Smooth muscle cell (in vitro differentiated cells): Measurements from ENCODE around the gene ZRANB1. TPM values are rescaled to one million over a fixed set of nuclear protein-coding genes. Genes with fewer than 3 reads are reported as not detected.

Experiments
- DNase-seq: peaks from one replicate; lab custom pipeline; 2025; ENCODE audit not compliant: unreplicated experiment; lab: John Stamatoyannopoulos, UW
- H2AFZ ChIP-seq: fragments of 200-600 bp; sonication (generic); 2 replicates; pipeline ENCODE4 v1.6.0; 2016; ENCODE audit warnings: antibody characterized with exemption, low read depth, mild to moderate bottlenecking
- H3F3A ChIP-seq: fragments of 200-600 bp; sonication (generic); 2 replicates; pipeline ENCODE4 v1.6.0; 2017; ENCODE audit warnings: antibody characterized with exemption, low read depth
- H3K27ac ChIP-seq: fragments of 200-600 bp; sonication (generic); 2 replicates; pipeline ENCODE4 v1.5.1; 2016; ENCODE audit warnings: low read depth, mild to moderate bottlenecking
- H3K27me3 ChIP-seq: fragments of 200-600 bp; sonication (generic); 2 replicates; pipeline ENCODE4 v1.6.1; 2016; ENCODE audit warnings: low read depth, mild to moderate bottlenecking
- H3K36me3 ChIP-seq: fragments of 200-600 bp; sonication (generic); 2 replicates; pipeline ENCODE4 v1.5.1; 2016; ENCODE audit warnings: low read depth
- H3K4me1 ChIP-seq: fragments of 200-600 bp; sonication (generic); 2 replicates; pipeline ENCODE4 v1.5.1; 2016; ENCODE audit warnings: low read depth
- H3K4me2 ChIP-seq: fragments of 200-600 bp; sonication (generic); 2 replicates; pipeline ENCODE4 v1.6.0; 2016; ENCODE audit warnings: mild to moderate bottlenecking
- H3K4me3 ChIP-seq: fragments of 200-600 bp; sonication (generic); 2 replicates; pipeline ENCODE4 v1.5.1; 2016; ENCODE audit warnings: mild to moderate bottlenecking
- H3K79me2 ChIP-seq: fragments of 200-600 bp; sonication (generic); 2 replicates; pipeline ENCODE4 v1.6.0; 2016; ENCODE audit warnings: low read depth, mild to moderate bottlenecking
- H3K9ac ChIP-seq: fragments of 200-600 bp; sonication (generic); 2 replicates; pipeline ENCODE4 v1.6.0; 2016; ENCODE audit warnings: low read depth
- H3K9me3 ChIP-seq: fragments of 200-600 bp; sonication (generic); replicated peaks from 2 replicates; pipeline ENCODE4 v1.5.1; 2016; ENCODE audit warnings: low read depth
- H4K20me1 ChIP-seq: fragments of 200-600 bp; sonication (generic); 2 replicates; pipeline ENCODE4 v1.6.0; 2016; ENCODE audit warnings: low read depth
- WGBS: methylation state at CpG from one replicate; pipeline ENCODE4 v1.1.7; 2016; ENCODE audit warnings: low lambda C conversion rate; 5-methylcytosine and 5-hydroxymethylcytosine counted together
- polyA plus RNA-seq: library from polyadenylated mRNA; unstranded; fragments of >200 nt; fragmentation: Nextera tagmentation; extraction: Ambion mirVana; gene quantifications from 2 replicates; pipeline ENCODE4 v1.2.1, GENCODE V29; 2016
- total RNA-seq: library from RNA; depleted of rRNA; stranded (reverse); fragments of >200 nt; gene quantifications from 2 replicates; pipeline ENCODE4 v1.2.3, GENCODE V29; 2014
- TF ChIP-seq, protein P1 (sequence below): fragments of 200-600 bp; sonication (generic); IDR thresholded peaks from 2 replicates; pipeline ENCODE4 v1.5.1; 2017; ENCODE audit warnings: borderline replicate concordance, mild to moderate bottlenecking, antibody characterized with exemption; ENCODE audit not compliant: insufficient read depth, poor library complexity, severe bottlenecking

Gene ZRANB1
- total and polyA plus RNA-seq, 2 experiments from 2014 or later: 7.5 to 24.1 TPM

DNA sequence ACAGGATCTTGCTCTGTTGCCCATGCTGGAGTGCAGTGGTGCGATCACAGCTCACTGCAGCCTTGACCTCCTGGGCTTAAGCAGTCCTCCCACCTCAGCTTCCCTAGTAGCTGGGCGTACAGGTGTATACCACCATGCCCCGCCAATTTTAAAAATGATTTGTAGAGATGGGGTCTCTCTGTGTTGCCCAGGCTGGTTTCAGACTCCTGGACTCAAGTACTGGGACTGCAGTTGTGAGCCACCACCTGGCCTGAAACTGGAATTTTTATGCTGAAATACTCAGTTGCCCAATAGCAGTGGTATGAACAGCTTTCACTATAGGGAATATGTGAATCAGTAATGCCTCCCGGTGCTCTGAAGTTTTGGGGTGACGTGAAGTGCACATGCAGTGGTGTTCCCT lies 7.6 kb downstream of the ZRANB1 start:
- peaks cover 96% of the 10 kb centered on the region for H3K79me2 ChIP-seq

DNA sequence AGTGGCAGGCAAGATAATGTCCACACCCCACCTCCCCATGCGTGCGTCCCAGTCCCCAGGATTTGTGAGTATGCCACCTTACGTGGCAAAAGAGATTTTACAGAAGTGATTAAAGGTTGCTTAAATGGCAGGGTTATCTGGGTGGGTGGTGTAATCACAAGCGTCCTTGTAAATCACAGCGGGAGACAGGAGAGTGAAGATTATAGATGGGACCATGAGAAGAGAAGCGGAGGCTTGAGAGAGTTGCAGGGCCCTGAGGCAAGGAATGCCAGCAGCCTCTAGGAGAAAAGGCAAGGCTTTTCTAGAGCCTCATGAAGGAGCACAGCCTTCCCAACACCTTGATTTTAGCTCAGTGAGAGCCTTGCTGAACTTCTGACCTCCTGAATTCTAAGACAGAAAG lies 10.2 kb downstream of the ZRANB1 start:
- no peaks in the 10 kb centered on the region for H3K9me3 ChIP-seq
- H3K27ac ChIP-seq: no peak overlapping the region
- H3K4me3 ChIP-seq: no peak overlapping the region
- H3K9ac ChIP-seq: no peak overlapping the region
- H2AFZ ChIP-seq: no peak overlapping the region
- H3K4me1 ChIP-seq: no peaks in the 10 kb centered on the region
- no peak for DNase-seq
- no peaks in the 10 kb centered on the region for H3K27me3 ChIP-seq
- 78% methylated on average over 6 of the region's 6 CpGs for WGBS
- TF ChIP-seq, protein P1, sequence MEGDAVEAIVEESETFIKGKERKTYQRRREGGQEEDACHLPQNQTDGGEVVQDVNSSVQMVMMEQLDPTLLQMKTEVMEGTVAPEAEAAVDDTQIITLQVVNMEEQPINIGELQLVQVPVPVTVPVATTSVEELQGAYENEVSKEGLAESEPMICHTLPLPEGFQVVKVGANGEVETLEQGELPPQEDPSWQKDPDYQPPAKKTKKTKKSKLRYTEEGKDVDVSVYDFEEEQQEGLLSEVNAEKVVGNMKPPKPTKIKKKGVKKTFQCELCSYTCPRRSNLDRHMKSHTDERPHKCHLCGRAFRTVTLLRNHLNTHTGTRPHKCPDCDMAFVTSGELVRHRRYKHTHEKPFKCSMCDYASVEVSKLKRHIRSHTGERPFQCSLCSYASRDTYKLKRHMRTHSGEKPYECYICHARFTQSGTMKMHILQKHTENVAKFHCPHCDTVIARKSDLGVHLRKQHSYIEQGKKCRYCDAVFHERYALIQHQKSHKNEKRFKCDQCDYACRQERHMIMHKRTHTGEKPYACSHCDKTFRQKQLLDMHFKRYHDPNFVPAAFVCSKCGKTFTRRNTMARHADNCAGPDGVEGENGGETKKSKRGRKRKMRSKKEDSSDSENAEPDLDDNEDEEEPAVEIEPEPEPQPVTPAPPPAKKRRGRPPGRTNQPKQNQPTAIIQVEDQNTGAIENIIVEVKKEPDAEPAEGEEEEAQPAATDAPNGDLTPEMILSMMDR: no peak
- no peak overlapping the region for H3K4me2 ChIP-seq
- no peaks in the 10 kb centered on the region for H3F3A ChIP-seq
- H3K36me3 ChIP-seq: no peaks in the 10 kb centered on the region
- peaks cover 100% of the 10 kb centered on the region for H4K20me1 ChIP-seq
- peaks cover 96% of the 10 kb centered on the region for H3K79me2 ChIP-seq

More for the DNA sequence above, 7.6 kb downstream of the ZRANB1 start:
- Histone ChIP-seq H3K4me1 (no peaks in the 10 kb centered on the region), H2AFZ (no peak overlapping the region), H3K9me3 (no peaks in the 10 kb centered on the region), H3K4me2 (no peak overlapping the region), H3K27me3 (no peaks in the 10 kb centered on the region), H3F3A (no peaks in the 10 kb centered on the region), H4K20me1 (peaks cover 100% of the 10 kb centered on the region), H3K4me3 (no peak overlapping the region), H3K9ac (no peak overlapping the region), H3K27ac (no peak overlapping the region), H3K36me3 (no peaks in the 10 kb centered on the region)
- WGBS: 97% methylated on average over 5 of the region's 5 CpGs
- TF ChIP-seq, protein P1: no peak
- DNase-seq: no peak

GRCh38 chr10:124953421-124953820 lies 11.5 kb downstream of the ZRANB1 start:
- DNase-seq: no peak
- peaks cover 96% of the 10 kb centered on the region for H3K79me2 ChIP-seq
- H3K4me3 ChIP-seq: no peak overlapping the region
- no peak overlapping the region for H3K9ac ChIP-seq
- WGBS: 93% methylated on average over 3 of the region's 3 CpGs
- no peaks in the 10 kb centered on the region for H3F3A ChIP-seq
- no peak overlapping the region for H3K4me2 ChIP-seq
- H3K27me3 ChIP-seq: no peaks in the 10 kb centered on the region
- H3K4me1 ChIP-seq: no peaks in the 10 kb centered on the region
- no peak overlapping the region for H3K27ac ChIP-seq
- TF ChIP-seq, protein P1: no peak
- no peaks in the 10 kb centered on the region for H3K9me3 ChIP-seq
- peaks cover 100% of the 10 kb centered on the region for H4K20me1 ChIP-seq
- no peak overlapping the region for H2AFZ ChIP-seq
- no peaks in the 10 kb centered on the region for H3K36me3 ChIP-seq

DNA sequence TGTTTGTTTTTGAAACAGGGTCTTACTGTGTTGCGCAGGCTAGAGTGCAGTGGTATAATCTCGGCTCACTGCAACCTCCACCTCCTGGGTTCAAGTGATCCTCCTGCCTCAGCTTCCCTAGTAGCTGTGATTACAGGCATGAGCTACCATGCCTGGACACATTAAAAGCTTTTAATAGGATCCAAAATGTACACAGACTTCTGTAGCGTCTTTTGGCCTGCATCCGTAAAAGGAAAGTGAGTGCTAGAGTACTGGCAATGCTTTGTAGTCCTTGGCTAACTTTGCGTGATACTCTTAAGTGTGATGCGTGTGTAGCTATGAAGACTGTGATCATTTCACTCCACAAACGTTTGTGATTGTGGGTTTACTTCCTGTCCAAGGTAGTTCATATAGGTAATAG lies 13.3 kb downstream of the ZRANB1 start:
- no peak overlapping the region for H3K4me3 ChIP-seq
- H3F3A ChIP-seq: no peaks in the 10 kb centered on the region
- TF ChIP-seq, protein P1: no peak
- no peaks in the 10 kb centered on the region for H3K9me3 ChIP-seq
- peaks cover 98% of the 10 kb centered on the region for H3K79me2 ChIP-seq
- 91% methylated on average over 7 of the region's 7 CpGs for whole genome bisulfite sequencing
- H4K20me1 ChIP-seq: peaks cover 100% of the 10 kb centered on the region
- no peak for DNase-seq
- no peaks in the 10 kb centered on the region for H3K27me3 ChIP-seq
- no peaks in the 10 kb centered on the region for H3K36me3 ChIP-seq
- no peak overlapping the region for H3K4me2 ChIP-seq
- H3K9ac ChIP-seq: no peak overlapping the region
- no peak overlapping the region for H2AFZ ChIP-seq
- H3K4me1 ChIP-seq: no peaks in the 10 kb centered on the region
- H3K27ac ChIP-seq: no peak overlapping the region
